ENCODE data around the gene WDR44. TPM values are rescaled to one million over a fixed set of nuclear protein-coding genes. Genes with fewer than 3 reads are reported as not detected.

WDR44 gene
- total RNA-seq, 4 donors from 2014 or later: 16.2 to 24.5 (median 19.2) TPM

DNA sequence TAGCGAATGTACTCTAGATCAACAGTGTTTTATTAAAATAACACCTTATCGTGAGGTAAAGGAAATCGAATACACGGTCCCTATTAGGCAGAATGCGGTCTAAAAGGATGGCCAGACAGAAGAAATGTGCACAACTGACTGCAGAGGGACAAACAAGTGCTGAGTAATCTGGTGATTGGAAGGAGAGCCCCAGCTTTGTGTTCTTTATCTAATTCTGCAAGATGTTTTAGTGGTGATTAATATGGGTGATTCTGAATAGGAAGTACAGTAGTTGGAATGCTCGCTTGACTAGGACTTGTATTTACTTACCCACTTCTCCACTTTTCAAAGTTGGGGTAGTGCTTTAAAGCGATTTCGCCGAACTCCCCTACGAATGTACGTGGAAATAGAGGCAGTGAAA, 1.2 kb downstream of the WDR44 start:
- TF ChIP-seq POLR2A (IDR thresholded peaks at IDR 0.05): no peak
- TF ChIP-seq, protein P1, sequence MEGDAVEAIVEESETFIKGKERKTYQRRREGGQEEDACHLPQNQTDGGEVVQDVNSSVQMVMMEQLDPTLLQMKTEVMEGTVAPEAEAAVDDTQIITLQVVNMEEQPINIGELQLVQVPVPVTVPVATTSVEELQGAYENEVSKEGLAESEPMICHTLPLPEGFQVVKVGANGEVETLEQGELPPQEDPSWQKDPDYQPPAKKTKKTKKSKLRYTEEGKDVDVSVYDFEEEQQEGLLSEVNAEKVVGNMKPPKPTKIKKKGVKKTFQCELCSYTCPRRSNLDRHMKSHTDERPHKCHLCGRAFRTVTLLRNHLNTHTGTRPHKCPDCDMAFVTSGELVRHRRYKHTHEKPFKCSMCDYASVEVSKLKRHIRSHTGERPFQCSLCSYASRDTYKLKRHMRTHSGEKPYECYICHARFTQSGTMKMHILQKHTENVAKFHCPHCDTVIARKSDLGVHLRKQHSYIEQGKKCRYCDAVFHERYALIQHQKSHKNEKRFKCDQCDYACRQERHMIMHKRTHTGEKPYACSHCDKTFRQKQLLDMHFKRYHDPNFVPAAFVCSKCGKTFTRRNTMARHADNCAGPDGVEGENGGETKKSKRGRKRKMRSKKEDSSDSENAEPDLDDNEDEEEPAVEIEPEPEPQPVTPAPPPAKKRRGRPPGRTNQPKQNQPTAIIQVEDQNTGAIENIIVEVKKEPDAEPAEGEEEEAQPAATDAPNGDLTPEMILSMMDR (IDR thresholded peaks at IDR 0.05): no peak
- no peak for TF ChIP-seq EP300 (IDR thresholded peaks at IDR 0.05)
- no peak for DNase-seq (ENCODE audit: low spot score in 2 of 2)
- WGBS, 2 donors: 0 to 36% methylated on average over 11 of the region's 11 CpGs
- H3K4me1 ChIP-seq: peaks cover 0 to 32% (median 4%) of the 10 kb centered on the region in 4 donors
- H3K9me3 ChIP-seq: no peaks in the 10 kb centered on the region
- H3K27ac ChIP-seq: peak overlapping the region in 3 of 4 donors; percentile 91 to 94 (median 91)
- peak overlapping the region; percentile 41 to 78 (median 67) for H3K4me3 ChIP-seq
- no peaks in the 10 kb centered on the region for H3K36me3 ChIP-seq
- H3K27me3 ChIP-seq: no peaks in the 10 kb centered on the region

DNA sequence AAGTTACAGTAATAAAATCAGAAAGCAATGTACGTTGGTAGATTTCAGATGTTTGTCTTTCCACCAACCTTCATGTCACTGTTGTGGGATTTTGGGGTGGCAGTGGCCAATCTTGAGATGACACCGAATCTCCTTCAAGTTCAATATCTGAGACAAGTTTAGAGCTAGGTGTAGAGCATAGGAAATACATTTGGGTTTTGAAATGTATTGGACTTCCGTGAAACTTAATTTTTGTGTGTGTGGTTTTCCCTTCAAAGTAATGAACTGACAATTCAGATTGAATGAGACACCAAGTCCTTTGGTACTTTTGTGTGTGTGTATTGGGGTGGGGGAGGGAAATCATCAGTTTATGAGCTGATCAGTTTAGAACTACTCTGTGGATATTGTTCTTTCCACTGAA, 1.8 kb downstream of the WDR44 start:
- no peak overlapping the region for H3K27ac ChIP-seq
- no peaks in the 10 kb centered on the region for H3K36me3 ChIP-seq
- WGBS, 2 donors: 27 to 39% methylated on average over 3 of the region's 3 CpGs
- no peak for DNase-seq (ENCODE audit: low spot score in 2 of 2)
- peak overlapping the region; percentile 41 to 78 (median 67) for H3K4me3 ChIP-seq
- no peaks in the 10 kb centered on the region for H3K27me3 ChIP-seq
- no peaks in the 10 kb centered on the region for H3K9me3 ChIP-seq
- H3K4me1 ChIP-seq: peaks cover 0 to 32% (median 4%) of the 10 kb centered on the region in 4 donors
- no peak for TF ChIP-seq POLR2A (IDR thresholded peaks at IDR 0.05)

DNA sequence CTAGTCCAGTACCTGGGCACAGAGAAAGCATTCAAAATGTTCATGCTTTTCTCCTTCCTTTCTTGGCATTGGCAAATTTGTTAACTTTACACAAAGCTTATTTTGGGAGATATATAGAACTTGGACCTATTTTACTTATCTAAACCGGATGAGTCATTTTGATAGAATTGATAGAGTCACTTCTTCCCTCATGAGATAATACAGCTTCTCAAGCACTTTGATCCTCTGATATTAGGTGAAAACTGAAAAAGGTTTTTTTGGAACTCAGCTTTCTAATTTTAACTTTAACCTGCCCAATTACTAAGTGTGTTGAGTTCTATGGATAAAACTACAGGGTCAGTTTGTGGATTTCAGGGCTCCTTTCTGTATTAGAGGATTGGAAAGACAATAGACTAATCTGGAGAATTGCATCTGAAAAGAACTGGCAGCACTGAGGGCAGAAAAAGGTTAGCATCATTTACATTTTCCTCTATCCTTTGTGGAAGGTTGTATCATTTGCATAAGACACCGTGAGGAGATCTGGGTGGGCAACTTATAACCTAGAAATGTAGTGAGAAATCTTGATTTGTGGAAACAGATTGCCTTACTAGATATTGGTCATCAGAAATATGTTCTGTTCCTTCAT, 2.4 kb downstream of the WDR44 start:
- Histone ChIP-seq H3K4me3 (no peak overlapping the region), H3K27me3 (no peaks in the 10 kb centered on the region), H3K9me3 (no peaks in the 10 kb centered on the region), H3K36me3 (no peaks in the 10 kb centered on the region), H3K4me1 (peaks cover 0 to 32% (median 4%) of the 10 kb centered on the region in 4 donors), H3K27ac (no peak overlapping the region)
- TF ChIP-seq, protein P1 (IDR thresholded peaks at IDR 0.05): no peak
- TF ChIP-seq POLR2A (IDR thresholded peaks at IDR 0.05): no peak
- TF ChIP-seq EP300 (IDR thresholded peaks at IDR 0.05): no peak
- WGBS, 2 donors: 47 to 55% methylated on average over 2 of the region's 2 CpGs
- DNase-seq (ENCODE audit: low spot score in 2 of 2): no peak

DNA sequence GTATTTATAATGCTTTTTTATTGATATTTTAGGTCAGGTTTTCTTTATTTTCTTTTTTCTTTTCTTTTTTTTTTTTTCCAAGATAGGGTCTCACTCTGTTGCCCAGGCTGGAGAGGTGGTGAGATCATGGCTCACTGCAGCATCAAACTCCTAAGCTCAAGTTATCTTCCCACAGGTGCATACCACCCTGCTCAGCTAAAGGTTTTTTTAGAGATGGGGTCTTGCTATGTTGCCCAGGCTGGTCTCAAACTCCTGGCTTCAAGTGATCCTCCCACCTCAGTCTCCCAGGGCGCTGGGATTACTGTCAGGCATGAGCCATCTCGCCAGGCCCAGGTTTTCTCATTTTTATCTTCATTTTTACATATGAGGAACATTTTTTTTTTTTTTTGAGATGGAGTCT, 3.3 kb downstream of the WDR44 start:
- 65 to 96% methylated on average over 2 of the region's 2 CpGs for WGBS, 2 donors
- TF ChIP-seq EP300 (IDR thresholded peaks at IDR 0.05) (no peak), POLR2A (IDR thresholded peaks at IDR 0.05) (no peak)
- TF ChIP-seq, protein P1 (IDR thresholded peaks at IDR 0.05): no peak
- no peaks in the 10 kb centered on the region for H3K27me3 ChIP-seq
- no peak overlapping the region for H3K4me3 ChIP-seq
- peaks cover 0 to 32% (median 4%) of the 10 kb centered on the region in 4 donors for H3K4me1 ChIP-seq
- DNase-seq (ENCODE audit: low spot score in 2 of 2): no peak
- H3K27ac ChIP-seq: no peak overlapping the region
- H3K36me3 ChIP-seq: no peaks in the 10 kb centered on the region
- no peaks in the 10 kb centered on the region for H3K9me3 ChIP-seq

DNA sequence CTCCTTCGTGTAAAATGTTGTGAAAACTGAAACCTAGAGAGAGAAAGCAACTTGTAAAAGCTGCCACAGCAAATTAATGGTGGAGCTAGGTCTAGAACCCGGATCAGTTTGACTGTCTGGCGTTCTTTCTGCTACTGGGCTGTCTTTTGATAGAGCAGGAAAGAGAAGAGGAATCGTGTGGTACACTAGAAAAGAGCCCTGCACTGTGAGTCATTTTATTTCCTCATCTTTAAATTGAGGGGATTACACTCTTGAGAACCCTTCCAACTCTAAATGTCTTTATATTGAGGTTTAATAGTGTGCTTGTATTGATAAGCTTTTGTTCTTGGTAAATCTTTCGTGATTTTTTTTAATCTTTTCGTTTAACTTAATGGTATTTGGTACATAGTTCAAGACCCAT, 4.3 kb downstream of the WDR44 start:
- no peak overlapping the region for H3K4me3 ChIP-seq
- WGBS, 2 donors: 44 to 58% methylated on average over 6 of the region's 6 CpGs

More for the DNA sequence above, 4.3 kb downstream of the WDR44 start:
- H3K27me3 ChIP-seq: no peaks in the 10 kb centered on the region
- H3K27ac ChIP-seq: peak overlapping the region in 1 of 4 donors; percentile 15
- peaks cover 0 to 36% (median 3%) of the 10 kb centered on the region in 4 donors for H3K4me1 ChIP-seq
- no peaks in the 10 kb centered on the region for H3K36me3 ChIP-seq
- no peaks in the 10 kb centered on the region for H3K9me3 ChIP-seq
- TF ChIP-seq EP300 (IDR thresholded peaks at IDR 0.05): no peak
- TF ChIP-seq POLR2A (IDR thresholded peaks at IDR 0.05): no peak
- TF ChIP-seq, protein P1 (IDR thresholded peaks at IDR 0.05): no peak
- DNase-seq (ENCODE audit: low spot score in 2 of 2): no peak
